Measurements from ENCODE around the gene SFT2D2. TPM values are rescaled to one million over a fixed set of nuclear protein-coding genes. Genes with fewer than 3 reads are reported as not detected.

SFT2D2 gene
- 33.3 and 79.1 TPM in 2 replicates for total RNA-seq (ENCODE audit: low replicate concordance)

DNA sequence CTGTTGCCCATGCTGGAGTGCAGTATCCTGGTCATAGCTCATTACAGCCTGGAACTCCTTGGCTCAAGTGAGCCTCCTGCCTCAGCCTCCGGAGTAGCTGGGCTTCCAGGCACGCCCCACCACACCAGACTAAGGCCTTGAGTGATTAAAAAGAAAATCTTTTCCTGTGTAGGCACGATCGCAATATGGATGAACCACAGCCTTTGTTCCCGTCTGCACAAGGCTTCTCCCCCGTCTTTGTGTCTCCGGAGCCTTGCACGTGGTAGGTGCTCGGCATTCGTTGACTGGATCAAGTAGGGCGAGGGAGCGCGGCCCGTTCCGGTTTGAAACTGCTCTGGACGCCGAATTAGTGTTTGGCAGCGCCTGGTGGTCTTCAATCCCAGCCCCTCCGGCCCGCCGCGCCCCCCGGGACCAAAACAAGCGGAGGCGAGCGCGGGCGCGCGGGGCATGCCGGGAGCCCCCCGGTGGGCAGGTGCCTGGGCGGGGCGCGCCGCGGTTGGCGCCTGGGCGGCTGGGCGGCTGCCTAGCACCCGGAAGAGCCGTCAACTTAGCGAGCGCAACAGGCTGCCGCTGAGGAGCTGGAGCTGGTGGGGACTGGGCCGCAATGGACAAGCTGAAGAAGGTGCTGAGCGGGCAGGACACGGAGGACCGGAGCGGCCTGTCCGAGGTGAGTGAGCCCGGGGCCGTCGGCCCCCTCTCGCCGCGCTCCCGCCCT is at the start of gene SFT2D2:
Gene SFT2D2 (plus strand): TSS at position 529 of the 715 bp plus-strand sequence. CDS start 76 bp downstream, at position 605.

DNA sequence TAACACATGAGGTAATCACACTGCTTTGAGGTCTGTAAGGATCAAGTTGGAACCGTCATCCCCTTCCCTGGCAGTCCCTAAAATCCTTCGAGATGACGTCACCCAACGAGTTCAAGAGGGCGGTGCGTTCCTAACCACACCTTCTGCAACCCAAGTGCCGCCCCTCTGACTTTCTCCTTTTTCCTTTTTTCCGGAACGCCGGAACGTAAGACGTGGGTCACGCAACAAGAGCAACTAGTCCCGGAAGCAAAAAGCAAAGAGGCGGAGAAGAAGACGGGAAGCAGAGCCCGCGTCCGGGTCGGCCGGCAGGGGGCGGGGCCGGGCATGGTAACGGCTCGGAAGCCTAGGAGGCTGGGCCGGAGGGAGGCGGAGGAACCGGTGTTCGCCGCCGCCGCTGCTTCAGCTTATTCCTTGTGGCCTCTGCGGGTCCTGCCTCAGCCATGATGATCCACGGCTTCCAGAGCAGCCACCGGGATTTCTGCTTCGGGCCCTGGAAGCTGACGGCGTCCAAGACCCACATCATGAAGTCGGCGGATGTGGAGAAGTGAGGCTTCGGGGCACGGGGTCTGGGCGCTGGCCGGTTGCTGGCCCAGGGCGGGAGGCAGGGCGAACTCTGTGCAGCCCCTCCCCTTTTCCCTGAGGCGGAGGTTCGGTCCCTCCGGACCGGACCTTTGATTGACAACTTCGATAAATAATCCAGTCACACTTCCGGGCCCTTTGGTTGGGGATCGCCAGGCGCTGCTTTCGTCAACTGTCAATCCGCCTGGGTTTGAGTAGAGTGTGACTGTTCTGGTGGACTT is 47.0 kb upstream of the SFT2D2 start, which contains the start of gene TIPRL:
Gene TIPRL (plus strand): TSS at position 325 of the 800 bp plus-strand sequence. CDS start 116 bp downstream, at position 441.

DNA sequence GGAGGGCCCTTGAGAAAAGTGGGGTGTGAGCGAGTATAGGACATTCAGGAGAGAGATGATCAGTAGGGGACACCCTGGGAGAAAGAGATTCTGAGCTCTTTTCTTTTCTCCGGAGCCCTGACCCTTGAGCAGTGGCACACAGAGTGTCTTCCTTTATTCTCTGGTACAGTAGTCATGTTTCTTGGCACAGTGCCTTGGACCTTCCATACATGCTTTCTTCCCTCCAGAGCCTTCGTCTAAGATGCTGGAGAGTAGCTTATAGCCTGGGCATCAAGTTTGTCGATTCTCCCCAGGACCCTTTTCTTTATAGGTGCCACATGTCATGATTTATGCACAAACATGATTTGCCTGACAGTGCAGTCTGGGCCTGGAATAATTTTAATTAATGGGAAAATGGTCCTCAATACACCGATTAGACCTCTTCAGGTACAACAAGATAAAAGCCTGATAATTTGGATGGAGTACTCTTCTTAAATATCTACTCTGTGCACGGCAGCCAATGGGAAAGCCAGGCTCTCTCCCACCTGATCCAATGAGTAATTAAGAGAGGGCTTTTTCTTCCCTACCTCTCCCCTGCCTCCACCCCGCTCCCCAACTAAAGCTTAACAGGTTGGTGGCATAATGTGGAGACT is 54.6 kb downstream of the SFT2D2 start, which contains the start of gene TBX19:
Gene TBX19 (plus strand): TSS at position 582 of the 632 bp plus-strand sequence. CDS start 214 bp downstream, outside the sequence.

Other genes starting within 250 kb of the SFT2D2 start
- gene GPR161, start 89.1 kb upstream of the SFT2D2 start, total RNA-seq (ENCODE audit: low replicate concordance), result 14.3 and 20.0 TPM in 2 replicates
- gene TIPRL, start 47.0 kb upstream of the SFT2D2 start, total RNA-seq (ENCODE audit: low replicate concordance), result 36.7 and 61.2 TPM in 2 replicates
- 0.53 and 1.4 TPM in 2 replicates for gene TBX19, start 54.9 kb downstream of the SFT2D2 start, total RNA-seq (ENCODE audit: low replicate concordance)

Data from smooth muscle cell of the coronary artery (primary cell).